GM23338 (cell line): ENCODE results near the gene EPC1. TPM values are rescaled to one million over a fixed set of nuclear protein-coding genes. Genes with fewer than 3 reads are reported as not detected.
A peak's percentile ranks its signal among the peaks of the same experiment; 100 is the strongest.

Experiments
- ATAC-seq: fragments of 200-7000 bp; cut with Tn5 transposase; 3 replicates; pipeline ENCODE4 v1.9.1; 2020
- DNase-seq: peaks from one replicate; pipeline ENCODE4 v3.0.0-alpha.2; 2015; ENCODE audit warnings: low spot score
- H2AFZ ChIP-seq: fragments of 200-600 bp; sonication (generic); 2 replicates; pipeline ENCODE4 v1.8.0; 2016; ENCODE audit warnings: antibody characterized with exemption, mild to moderate bottlenecking, moderate library complexity
- H3F3A ChIP-seq: fragments of 200-600 bp; sonication (generic); replicated peaks from 2 replicates; pipeline ENCODE4 v1.8.0; 2017; ENCODE audit warnings: antibody characterized with exemption, mixed run types, low read depth
- H3K27ac ChIP-seq: fragments of 200-600 bp; sonication (generic); 2 replicates; pipeline ENCODE4 v1.6.1; 2016; ENCODE audit warnings: low read depth
- H3K27me3 ChIP-seq: fragments of 200-600 bp; sonication (generic); 2 replicates; pipeline ENCODE4 v1.8.0; 2016; ENCODE audit warnings: mild to moderate bottlenecking, mixed run types, moderate library complexity; ENCODE audit not compliant: insufficient read depth
- H3K36me3 ChIP-seq: fragments of 200-600 bp; sonication (generic); 2 replicates; pipeline ENCODE4 v1.8.0; 2016; ENCODE audit warnings: mild to moderate bottlenecking; ENCODE audit not compliant: insufficient read depth
- H3K4me1 ChIP-seq: fragments of 200-600 bp; sonication (generic); 2 replicates; pipeline ENCODE4 v1.8.0; 2016; ENCODE audit warnings: mild to moderate bottlenecking, moderate library complexity; ENCODE audit not compliant: insufficient read depth
- H3K4me2 ChIP-seq: fragments of 200-600 bp; sonication (generic); 2 replicates; pipeline ENCODE4 v1.7.1; 2017; ENCODE audit warnings: mixed run types
- H3K4me3 ChIP-seq: fragments of 200-600 bp; sonication (generic); 2 replicates; pipeline ENCODE4 v1.6.1; 2016; ENCODE audit warnings: mixed run types
- H3K79me2 ChIP-seq: fragments of 200-600 bp; sonication (generic); replicated peaks from 2 replicates; pipeline ENCODE4 v1.8.0; 2017; ENCODE audit warnings: mild to moderate bottlenecking; ENCODE audit not compliant: insufficient read depth
- H3K9me2 ChIP-seq: fragments of 200-600 bp; sonication (generic); 2 replicates; pipeline ENCODE4 v1.8.0; 2017; ENCODE audit not compliant: insufficient read depth
- H4K20me1 ChIP-seq: fragments of 200-600 bp; sonication (generic); replicated peaks from 2 replicates; pipeline ENCODE4 v1.8.0; 2017; ENCODE audit warnings: mild to moderate bottlenecking; ENCODE audit not compliant: insufficient read depth
- H3K27ac Mint-ChIP-seq: 2 replicates; pipeline ENCODE4 v1.8.0; 2020; ENCODE audit warnings: inconsistent platforms, mild to moderate bottlenecking, moderate library complexity, mixed read lengths
- H3K27me3 Mint-ChIP-seq: 3 replicates; pipeline ENCODE4 v1.8.0; 2022; ENCODE audit warnings: low read depth, mild to moderate bottlenecking, moderate library complexity, mixed read lengths, inconsistent platforms; ENCODE audit not compliant: insufficient read depth, poor library complexity
- H3K36me3 Mint-ChIP-seq: 3 replicates; pipeline ENCODE4 v1.8.0; 2021; ENCODE audit warnings: low read depth, mild to moderate bottlenecking, inconsistent platforms, moderate library complexity, mixed read lengths
- H3K4me1 Mint-ChIP-seq: 3 replicates; pipeline ENCODE4 v1.8.0; 2020; ENCODE audit warnings: mild to moderate bottlenecking, inconsistent platforms, mixed read lengths
- H3K4me3 Mint-ChIP-seq: 3 replicates; pipeline ENCODE4 v1.8.0; 2021; ENCODE audit warnings: moderate library complexity, mild to moderate bottlenecking, inconsistent platforms, mixed read lengths
- H3K9me3 Mint-ChIP-seq: 3 replicates; pipeline ENCODE4 v1.8.0; 2020; ENCODE audit warnings: moderate library complexity, mild to moderate bottlenecking, inconsistent platforms, mixed read lengths
- JUNB ChIP-seq: IDR thresholded peaks from one replicate; pipeline ENCODE4 v1.6.1; 2016; ENCODE audit warnings: antibody characterized with exemption; ENCODE audit not compliant: unreplicated experiment
- POLR2AphosphoS5 ChIP-seq: IDR thresholded peaks from 2 replicates; pipeline ENCODE4 v1.6.1; 2016; ENCODE audit warnings: antibody characterized with exemption, low read depth
- STAT1 ChIP-seq: IDR thresholded peaks from one replicate; pipeline ENCODE4 v1.6.1; 2016; ENCODE audit warnings: antibody characterized with exemption; ENCODE audit not compliant: unreplicated experiment
- polyA plus RNA-seq: library from polyadenylated mRNA; unstranded; fragments of >200 nt; fragmentation: Nextera tagmentation; extraction: Ambion mirVana; gene quantifications from 2 replicates; pipeline ENCODE4 v1.2.1, GENCODE V29; 2016
- total RNA-seq: library from RNA; depleted of rRNA; stranded (reverse); fragments of >200 nt; shearing (Covaris generic); gene quantifications from 2 replicates; pipeline ENCODE4 v1.2.3, GENCODE V29; 2014
- TF ChIP-seq, protein P1 (sequence below): fragments of 250-450 bp; sonication (Bioruptor Pico); IDR thresholded peaks from 2 replicates; pipeline ENCODE4 v1.5.0; 2020; ENCODE audit warnings: mild to moderate bottlenecking, moderate library complexity
- TF ChIP-seq, protein P2 (sequence below): IDR thresholded peaks from 2 replicates; pipeline ENCODE4 v1.6.1; 2016; ENCODE audit warnings: antibody characterized with exemption

Gene EPC1
- total and polyA plus RNA-seq, 2 experiments from 2014 or later = 24.1 to 25.9 TPM

DNA sequence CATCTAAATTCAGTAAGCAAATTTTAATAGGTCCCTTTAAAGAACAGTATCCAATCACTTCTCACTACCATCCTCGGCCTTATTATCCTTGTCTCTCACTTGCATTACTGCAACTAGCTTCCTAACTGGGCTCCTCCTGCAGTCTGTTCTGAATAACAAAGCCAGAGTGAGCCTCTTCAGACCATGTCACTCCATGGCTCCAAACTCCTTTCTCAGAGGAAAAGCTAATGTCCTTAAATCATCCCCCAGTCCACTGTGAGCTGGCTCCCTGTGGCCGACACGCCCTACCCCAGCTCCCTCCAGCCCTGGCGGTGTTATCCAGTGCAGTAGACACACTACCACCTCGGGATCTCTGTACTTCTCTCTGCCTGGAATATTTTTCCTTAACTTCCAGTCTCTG is 80.0 kb downstream of the EPC1 start:
- Histone ChIP-seq H3K9me2 (no peaks in the 10 kb centered on the region), H3K36me3 (peaks cover 13% of the 10 kb centered on the region; the same call in 1 of the 2 replicates), H3K27ac (peak overlapping the region; percentile 39; the same call in 1 of the 2 replicates), H3K4me3 (0 out of 2 replicates have a peak overlapping the region, but pooled peaks have one; percentile 12), H3K27me3 (no peaks in the 10 kb centered on the region), H3K4me2 (peak overlapping the region; percentile 49; the same call in 1 of the 2 replicates), H3K4me1 (peaks cover 24% of the 10 kb centered on the region), H2AFZ (no peak overlapping the region), H3K79me2 (no peaks in the 10 kb centered on the region), H4K20me1 (no peaks in the 10 kb centered on the region), H3F3A (no peaks in the 10 kb centered on the region)
- peak; percentile 98 for ATAC-seq
- no peaks in the 10 kb centered on the region; the same call in 2 of the 3 replicates for H3K9me3 Mint-ChIP-seq
- H3K36me3 Mint-ChIP-seq = peaks cover 39% of the 10 kb centered on the region
- DNase-seq = peak; percentile 89
- H3K4me3 Mint-ChIP-seq = peak overlapping the region; percentile 61
- peaks cover 42% of the 10 kb centered on the region for H3K4me1 Mint-ChIP-seq
- H3K27ac Mint-ChIP-seq = peak overlapping the region; percentile 80
- TF ChIP-seq, protein P1, sequence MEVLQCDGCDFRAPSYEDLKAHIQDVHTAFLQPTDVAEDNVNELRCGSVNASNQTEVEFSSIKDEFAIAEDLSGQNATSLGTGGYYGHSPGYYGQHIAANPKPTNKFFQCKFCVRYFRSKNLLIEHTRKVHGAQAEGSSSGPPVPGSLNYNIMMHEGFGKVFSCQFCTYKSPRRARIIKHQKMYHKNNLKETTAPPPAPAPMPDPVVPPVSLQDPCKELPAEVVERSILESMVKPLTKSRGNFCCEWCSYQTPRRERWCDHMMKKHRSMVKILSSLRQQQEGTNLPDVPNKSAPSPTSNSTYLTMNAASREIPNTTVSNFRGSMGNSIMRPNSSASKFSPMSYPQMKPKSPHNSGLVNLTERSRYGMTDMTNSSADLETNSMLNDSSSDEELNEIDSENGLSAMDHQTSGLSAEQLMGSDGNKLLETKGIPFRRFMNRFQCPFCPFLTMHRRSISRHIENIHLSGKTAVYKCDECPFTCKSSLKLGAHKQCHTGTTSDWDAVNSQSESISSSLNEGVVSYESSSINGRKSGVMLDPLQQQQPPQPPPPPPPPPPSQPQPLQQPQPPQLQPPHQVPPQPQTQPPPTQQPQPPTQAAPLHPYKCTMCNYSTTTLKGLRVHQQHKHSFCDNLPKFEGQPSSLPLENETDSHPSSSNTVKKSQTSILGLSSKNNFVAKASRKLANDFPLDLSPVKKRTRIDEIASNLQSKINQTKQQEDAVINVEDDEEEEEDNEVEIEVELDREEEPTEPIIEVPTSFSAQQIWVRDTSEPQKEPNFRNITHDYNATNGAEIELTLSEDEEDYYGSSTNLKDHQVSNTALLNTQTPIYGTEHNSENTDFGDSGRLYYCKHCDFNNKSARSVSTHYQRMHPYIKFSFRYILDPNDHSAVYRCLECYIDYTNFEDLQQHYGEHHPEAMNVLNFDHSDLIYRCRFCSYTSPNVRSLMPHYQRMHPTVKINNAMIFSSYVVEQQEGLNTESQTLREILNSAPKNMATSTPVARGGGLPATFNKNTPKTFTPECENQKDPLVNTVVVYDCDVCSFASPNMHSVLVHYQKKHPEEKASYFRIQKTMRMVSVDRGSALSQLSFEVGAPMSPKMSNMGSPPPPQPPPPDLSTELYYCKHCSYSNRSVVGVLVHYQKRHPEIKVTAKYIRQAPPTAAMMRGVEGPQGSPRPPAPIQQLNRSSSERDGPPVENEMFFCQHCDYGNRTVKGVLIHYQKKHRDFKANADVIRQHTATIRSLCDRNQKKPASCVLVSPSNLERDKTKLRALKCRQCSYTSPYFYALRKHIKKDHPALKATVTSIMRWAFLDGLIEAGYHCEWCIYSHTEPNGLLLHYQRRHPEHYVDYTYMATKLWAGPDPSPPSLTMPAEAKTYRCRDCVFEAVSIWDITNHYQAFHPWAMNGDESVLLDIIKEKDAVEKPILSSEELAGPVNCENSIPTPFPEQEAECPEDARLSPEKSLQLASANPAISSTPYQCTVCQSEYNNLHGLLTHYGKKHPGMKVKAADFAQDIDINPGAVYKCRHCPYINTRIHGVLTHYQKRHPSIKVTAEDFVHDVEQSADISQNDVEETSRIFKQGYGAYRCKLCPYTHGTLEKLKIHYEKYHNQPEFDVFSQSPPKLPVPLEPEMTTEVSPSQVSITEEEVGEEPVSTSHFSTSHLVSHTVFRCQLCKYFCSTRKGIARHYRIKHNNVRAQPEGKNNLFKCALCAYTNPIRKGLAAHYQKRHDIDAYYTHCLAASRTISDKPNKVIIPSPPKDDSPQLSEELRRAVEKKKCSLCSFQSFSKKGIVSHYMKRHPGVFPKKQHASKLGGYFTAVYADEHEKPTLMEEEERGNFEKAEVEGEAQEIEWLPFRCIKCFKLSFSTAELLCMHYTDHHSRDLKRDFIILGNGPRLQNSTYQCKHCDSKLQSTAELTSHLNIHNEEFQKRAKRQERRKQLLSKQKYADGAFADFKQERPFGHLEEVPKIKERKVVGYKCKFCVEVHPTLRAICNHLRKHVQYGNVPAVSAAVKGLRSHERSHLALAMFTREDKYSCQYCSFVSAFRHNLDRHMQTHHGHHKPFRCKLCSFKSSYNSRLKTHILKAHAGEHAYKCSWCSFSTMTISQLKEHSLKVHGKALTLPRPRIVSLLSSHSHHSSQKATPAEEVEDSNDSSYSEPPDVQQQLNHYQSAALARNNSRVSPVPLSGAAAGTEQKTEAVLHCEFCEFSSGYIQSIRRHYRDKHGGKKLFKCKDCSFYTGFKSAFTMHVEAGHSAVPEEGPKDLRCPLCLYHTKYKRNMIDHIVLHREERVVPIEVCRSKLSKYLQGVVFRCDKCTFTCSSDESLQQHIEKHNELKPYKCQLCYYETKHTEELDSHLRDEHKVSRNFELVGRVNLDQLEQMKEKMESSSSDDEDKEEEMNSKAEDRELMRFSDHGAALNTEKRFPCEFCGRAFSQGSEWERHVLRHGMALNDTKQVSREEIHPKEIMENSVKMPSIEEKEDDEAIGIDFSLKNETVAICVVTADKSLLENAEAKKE (CRISPR knock-in tag) = peak; percentile 41; the same call in 1 of the 2 replicates
- TF ChIP-seq STAT1 = no peak
- TF ChIP-seq JUNB = no peak
- no peak for TF ChIP-seq POLR2AphosphoS5
- peaks cover 6% of the 10 kb centered on the region for H3K27me3 Mint-ChIP-seq

DNA sequence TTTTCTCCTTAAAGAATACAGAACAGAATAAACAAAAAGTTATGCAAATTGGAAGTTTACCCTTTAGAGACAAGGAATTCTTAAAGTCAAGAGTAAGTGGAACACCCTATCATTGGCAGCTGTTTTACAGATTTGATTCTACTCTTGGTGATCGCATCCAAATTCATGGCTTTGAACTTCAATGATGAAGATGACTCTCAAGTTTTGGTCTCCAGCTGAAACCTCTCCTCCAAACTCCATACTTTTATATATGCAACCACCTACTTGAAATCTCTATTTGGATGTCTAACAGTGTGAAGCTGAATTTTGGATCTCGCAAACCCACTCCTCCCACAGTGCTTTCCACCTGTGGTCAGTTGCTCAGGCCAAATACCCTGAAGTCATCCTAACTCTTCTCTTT is 80.4 kb downstream of the EPC1 start:
- Histone ChIP-seq H4K20me1 (no peaks in the 10 kb centered on the region), H3K36me3 (peaks cover 11% of the 10 kb centered on the region; the same call in 1 of the 2 replicates), H3K4me2 (peak overlapping the region; percentile 30; the same call in 1 of the 2 replicates), H3K4me1 (peaks cover 24% of the 10 kb centered on the region), H3K79me2 (no peaks in the 10 kb centered on the region), H3K27ac (no peak overlapping the region), H3K4me3 (no peak overlapping the region), H2AFZ (no peak overlapping the region), H3K9me2 (no peaks in the 10 kb centered on the region), H3F3A (no peaks in the 10 kb centered on the region), H3K27me3 (no peaks in the 10 kb centered on the region)
- Mint-ChIP-seq H3K27ac (peak overlapping the region; percentile 80), H3K36me3 (peaks cover 35% of the 10 kb centered on the region), H3K27me3 (peaks cover 6% of the 10 kb centered on the region), H3K4me1 (peaks cover 42% of the 10 kb centered on the region), H3K4me3 (peak overlapping the region; percentile 61), H3K9me3 (no peaks in the 10 kb centered on the region; the same call in 2 of the 3 replicates)
- ATAC-seq (no peak), DNase-seq (no peak)
- TF ChIP-seq, protein P2, sequence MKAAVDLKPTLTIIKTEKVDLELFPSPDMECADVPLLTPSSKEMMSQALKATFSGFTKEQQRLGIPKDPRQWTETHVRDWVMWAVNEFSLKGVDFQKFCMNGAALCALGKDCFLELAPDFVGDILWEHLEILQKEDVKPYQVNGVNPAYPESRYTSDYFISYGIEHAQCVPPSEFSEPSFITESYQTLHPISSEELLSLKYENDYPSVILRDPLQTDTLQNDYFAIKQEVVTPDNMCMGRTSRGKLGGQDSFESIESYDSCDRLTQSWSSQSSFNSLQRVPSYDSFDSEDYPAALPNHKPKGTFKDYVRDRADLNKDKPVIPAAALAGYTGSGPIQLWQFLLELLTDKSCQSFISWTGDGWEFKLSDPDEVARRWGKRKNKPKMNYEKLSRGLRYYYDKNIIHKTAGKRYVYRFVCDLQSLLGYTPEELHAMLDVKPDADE = no peak
- TF ChIP-seq, protein P1 (CRISPR knock-in tag) = no peak
